Activated naive CD8-positive, alpha-beta T cell (primary cell): ENCODE measurements around the gene CAMTA1.

ENCODE experiments used
- H3K27ac Mint-ChIP-seq: one replicate; pipeline ENCODE4 v1.8.0; 2021; ENCODE audit warnings: mixed read lengths
- H3K27me3 Mint-ChIP-seq: one replicate; pipeline ENCODE4 v1.8.0; 2021; ENCODE audit warnings: mixed read lengths
- H3K36me3 Mint-ChIP-seq: one replicate; pipeline ENCODE4 v1.8.0; 2021; ENCODE audit warnings: mixed read lengths
- H3K4me1 Mint-ChIP-seq: one replicate; pipeline ENCODE4 v1.8.0; 2021; ENCODE audit warnings: low read depth, mixed read lengths
- H3K4me3 Mint-ChIP-seq: one replicate; pipeline ENCODE4 v1.8.0; 2021; ENCODE audit warnings: mild to moderate bottlenecking, mixed read lengths
- H3K9me3 Mint-ChIP-seq: one replicate; pipeline ENCODE4 v1.8.0; 2021; ENCODE audit warnings: low read depth, mixed read lengths

The CAMTA1 gene

GRCh38 chr1:7624791-7625355 lies 839.6 kb downstream of the CAMTA1 start:
- no peak overlapping the region for H3K27ac Mint-ChIP-seq
- H3K4me1 Mint-ChIP-seq, result no peaks in the 10 kb centered on the region
- peaks cover 17% of the 10 kb centered on the region for H3K27me3 Mint-ChIP-seq
- H3K4me3 Mint-ChIP-seq, result no peak overlapping the region
- no peaks in the 10 kb centered on the region for H3K36me3 Mint-ChIP-seq
- no peaks in the 10 kb centered on the region for H3K9me3 Mint-ChIP-seq

GRCh38 chr1:7625401-7625800 lies 840.1 kb downstream of the CAMTA1 start:
- Mint-ChIP-seq H3K4me1 (no peaks in the 10 kb centered on the region), H3K27me3 (peaks cover 17% of the 10 kb centered on the region), H3K4me3 (no peak overlapping the region), H3K9me3 (no peaks in the 10 kb centered on the region), H3K36me3 (no peaks in the 10 kb centered on the region), H3K27ac (no peak overlapping the region)

GRCh38 chr1:7628273-7628672 lies 843.0 kb downstream of the CAMTA1 start:
- Mint-ChIP-seq H3K4me1 (peaks cover 1% of the 10 kb centered on the region), H3K27ac (no peak overlapping the region), H3K27me3 (peaks cover 10% of the 10 kb centered on the region), H3K36me3 (no peaks in the 10 kb centered on the region), H3K9me3 (no peaks in the 10 kb centered on the region), H3K4me3 (no peak overlapping the region)

GRCh38 chr1:7629011-7629410 lies 843.8 kb downstream of the CAMTA1 start:
- Mint-ChIP-seq H3K9me3 (no peaks in the 10 kb centered on the region), H3K4me3 (no peak overlapping the region), H3K27me3 (peaks cover 10% of the 10 kb centered on the region), H3K4me1 (peaks cover 1% of the 10 kb centered on the region), H3K27ac (no peak overlapping the region), H3K36me3 (no peaks in the 10 kb centered on the region)

- no peaks in the 10 kb centered on the region for H3K9me3 Mint-ChIP-seq
- peaks cover 1% of the 10 kb centered on the region for H3K4me1 Mint-ChIP-seq
- no peak overlapping the region for H3K4me3 Mint-ChIP-seq
- H3K36me3 Mint-ChIP-seq, result no peaks in the 10 kb centered on the region
- no peak overlapping the region for H3K27ac Mint-ChIP-seq
- H3K27me3 Mint-ChIP-seq, result peaks cover 12% of the 10 kb centered on the region
Observed at GRCh38 chr1:7629465-7630195, 844.4 kb downstream of the CAMTA1 start.

- no peak overlapping the region for H3K27ac Mint-ChIP-seq
- no peaks in the 10 kb centered on the region for H3K9me3 Mint-ChIP-seq
- H3K4me1 Mint-ChIP-seq, result peaks cover 1% of the 10 kb centered on the region
- no peaks in the 10 kb centered on the region for H3K36me3 Mint-ChIP-seq
- H3K27me3 Mint-ChIP-seq, result peaks cover 9% of the 10 kb centered on the region
- H3K4me3 Mint-ChIP-seq, result no peak overlapping the region
Observed at GRCh38 chr1:7630378-7630777, 845.1 kb downstream of the CAMTA1 start.

- no peaks in the 10 kb centered on the region for H3K36me3 Mint-ChIP-seq
- peaks cover 1% of the 10 kb centered on the region for H3K4me1 Mint-ChIP-seq
- no peak overlapping the region for H3K4me3 Mint-ChIP-seq
- H3K27ac Mint-ChIP-seq, result no peak overlapping the region
- peaks cover 7% of the 10 kb centered on the region for H3K27me3 Mint-ChIP-seq
- no peaks in the 10 kb centered on the region for H3K9me3 Mint-ChIP-seq
Observed at GRCh38 chr1:7632176-7632575, 846.9 kb downstream of the CAMTA1 start.

GRCh38 chr1:7632681-7633080 lies 847.4 kb downstream of the CAMTA1 start:
- Mint-ChIP-seq H3K27ac (no peak overlapping the region), H3K9me3 (no peaks in the 10 kb centered on the region), H3K4me3 (no peak overlapping the region), H3K36me3 (no peaks in the 10 kb centered on the region), H3K4me1 (peaks cover 1% of the 10 kb centered on the region), H3K27me3 (peaks cover 7% of the 10 kb centered on the region)

- Mint-ChIP-seq H3K4me1 (peaks cover 1% of the 10 kb centered on the region), H3K27me3 (peaks cover 7% of the 10 kb centered on the region), H3K4me3 (no peak overlapping the region), H3K27ac (no peak overlapping the region), H3K9me3 (no peaks in the 10 kb centered on the region), H3K36me3 (no peaks in the 10 kb centered on the region)
Observed at GRCh38 chr1:7633506-7634245, 848.4 kb downstream of the CAMTA1 start.

- H3K4me3 Mint-ChIP-seq, result no peak overlapping the region
- H3K27ac Mint-ChIP-seq, result no peak overlapping the region
- no peaks in the 10 kb centered on the region for H3K9me3 Mint-ChIP-seq
- H3K4me1 Mint-ChIP-seq, result peaks cover 1% of the 10 kb centered on the region
- no peaks in the 10 kb centered on the region for H3K36me3 Mint-ChIP-seq
- H3K27me3 Mint-ChIP-seq, result peaks cover 7% of the 10 kb centered on the region
Observed at GRCh38 chr1:7634546-7635240, 849.4 kb downstream of the CAMTA1 start.

GRCh38 chr1:7636795-7637526 lies 851.7 kb downstream of the CAMTA1 start:
- no peak overlapping the region for H3K27ac Mint-ChIP-seq
- H3K36me3 Mint-ChIP-seq, result no peaks in the 10 kb centered on the region
- H3K9me3 Mint-ChIP-seq, result no peaks in the 10 kb centered on the region
- no peak overlapping the region for H3K4me3 Mint-ChIP-seq
- H3K4me1 Mint-ChIP-seq, result peaks cover under 1% of the 10 kb centered on the region
- peaks cover 4% of the 10 kb centered on the region for H3K27me3 Mint-ChIP-seq

- H3K27ac Mint-ChIP-seq, result no peak overlapping the region
- H3K9me3 Mint-ChIP-seq, result no peaks in the 10 kb centered on the region
- peaks cover 3% of the 10 kb centered on the region for H3K27me3 Mint-ChIP-seq
- H3K4me3 Mint-ChIP-seq, result no peak overlapping the region
- H3K4me1 Mint-ChIP-seq, result no peaks in the 10 kb centered on the region
- H3K36me3 Mint-ChIP-seq, result no peaks in the 10 kb centered on the region
Observed at GRCh38 chr1:7638078-7638477, 852.8 kb downstream of the CAMTA1 start.

GRCh38 chr1:7639435-7640131 lies 854.3 kb downstream of the CAMTA1 start:
- no peak overlapping the region for H3K27ac Mint-ChIP-seq
- H3K27me3 Mint-ChIP-seq, result no peaks in the 10 kb centered on the region
- no peaks in the 10 kb centered on the region for H3K4me1 Mint-ChIP-seq
- H3K4me3 Mint-ChIP-seq, result no peak overlapping the region
- H3K9me3 Mint-ChIP-seq, result no peaks in the 10 kb centered on the region
- no peaks in the 10 kb centered on the region for H3K36me3 Mint-ChIP-seq

GRCh38 chr1:7640350-7640749 lies 855.1 kb downstream of the CAMTA1 start:
- H3K4me3 Mint-ChIP-seq, result no peak overlapping the region

More at GRCh38 chr1:7640350-7640749, 855.1 kb downstream of the CAMTA1 start:
- H3K36me3 Mint-ChIP-seq, result no peaks in the 10 kb centered on the region
- H3K4me1 Mint-ChIP-seq, result no peaks in the 10 kb centered on the region
- H3K27me3 Mint-ChIP-seq, result no peaks in the 10 kb centered on the region
- no peak overlapping the region for H3K27ac Mint-ChIP-seq
- no peaks in the 10 kb centered on the region for H3K9me3 Mint-ChIP-seq
